HG02943 (cell line): ENCODE measurements around the gene GARIN5B.
"Not testable (repeated sequence)": the region's sequence is repeated elsewhere in the genome, so short reads cannot be mapped to it uniquely, and the experiment has no call there.

Source experiments
- ATAC-seq: cut with Tn5 transposase; IDR thresholded peaks from one replicate; pipeline ENCODE4 v1.9.1; 2021; ENCODE audit warnings: mild to moderate bottlenecking, low read depth, moderate library complexity; ENCODE audit not compliant: unreplicated experiment

Gene GARIN5B

DNA sequence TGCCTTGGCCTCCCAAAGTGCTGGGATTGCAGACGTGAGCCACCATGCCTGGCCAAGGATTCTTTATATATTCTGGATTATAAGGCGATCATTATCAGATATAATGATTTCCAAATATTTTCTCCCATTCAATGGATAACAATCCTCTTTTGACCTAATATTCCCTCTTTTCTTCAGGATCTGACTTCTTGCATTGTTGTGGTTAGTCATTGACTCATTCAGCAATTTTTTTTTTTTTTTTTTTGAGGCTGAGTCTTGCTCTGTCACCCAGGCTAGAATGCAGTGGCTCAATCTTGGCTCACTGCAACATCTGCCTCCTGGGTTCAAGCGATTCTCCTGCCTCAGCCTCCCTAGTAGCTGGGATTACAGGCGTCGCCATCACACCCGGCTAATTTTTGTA, 33.3 kb downstream of the GARIN5B start:
- ATAC-seq: not testable (repeated sequence)

DNA sequence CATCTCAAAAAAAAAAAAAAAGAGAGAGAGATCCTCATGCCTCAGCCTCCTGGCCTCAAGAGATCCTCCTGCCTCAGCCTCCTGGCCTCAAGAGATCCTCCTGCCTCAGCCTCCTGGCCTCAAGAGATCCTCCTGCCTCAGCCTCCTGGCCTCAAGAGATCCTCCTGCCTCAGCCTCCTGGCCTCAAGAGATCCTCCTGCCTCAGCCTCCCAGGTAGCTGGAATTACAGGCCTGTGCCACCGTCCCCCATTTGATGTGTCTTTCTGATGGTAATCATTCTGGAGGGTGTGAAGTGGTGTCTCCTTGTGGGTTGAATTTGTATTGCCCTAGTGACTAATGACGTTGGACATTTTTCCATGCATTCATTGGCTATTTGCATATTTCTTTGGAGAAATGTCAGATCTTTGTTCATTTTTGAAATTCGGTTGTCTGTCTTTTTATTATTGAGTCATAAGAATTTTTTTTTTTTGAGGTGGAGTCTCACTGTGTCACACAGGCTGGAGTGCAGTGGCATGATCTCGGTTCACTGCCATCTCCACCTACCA, 34.2 kb downstream of the GARIN5B start:
- ATAC-seq: not testable (repeated sequence)

DNA sequence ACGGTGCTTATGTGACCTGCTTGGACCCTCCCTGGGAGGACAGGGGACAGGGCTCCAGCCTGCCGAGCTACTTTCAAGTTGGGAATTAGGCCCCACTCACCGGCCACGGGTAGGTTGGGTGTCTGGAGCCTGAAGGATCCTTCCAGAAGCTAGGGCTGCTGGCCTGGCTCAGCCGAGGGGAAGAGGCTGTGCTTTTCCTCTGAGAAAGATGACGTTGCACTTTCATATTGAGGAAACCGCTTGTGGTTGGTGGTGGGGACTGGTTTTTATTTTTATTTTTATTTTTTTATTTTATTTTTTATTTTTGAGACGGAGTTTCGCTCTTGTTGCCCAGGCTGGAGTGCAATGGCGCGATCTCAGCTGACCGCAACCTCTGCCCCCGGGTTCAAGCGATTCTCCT, 37.9 kb downstream of the GARIN5B start, which contains the start of gene TMEM150B:
TSS of gene TMEM150B (minus strand) at position 170 of the 400 bp plus-strand sequence. CDS start 4,305 bp downstream, outside the sequence.
- no peak for ATAC-seq

DNA sequence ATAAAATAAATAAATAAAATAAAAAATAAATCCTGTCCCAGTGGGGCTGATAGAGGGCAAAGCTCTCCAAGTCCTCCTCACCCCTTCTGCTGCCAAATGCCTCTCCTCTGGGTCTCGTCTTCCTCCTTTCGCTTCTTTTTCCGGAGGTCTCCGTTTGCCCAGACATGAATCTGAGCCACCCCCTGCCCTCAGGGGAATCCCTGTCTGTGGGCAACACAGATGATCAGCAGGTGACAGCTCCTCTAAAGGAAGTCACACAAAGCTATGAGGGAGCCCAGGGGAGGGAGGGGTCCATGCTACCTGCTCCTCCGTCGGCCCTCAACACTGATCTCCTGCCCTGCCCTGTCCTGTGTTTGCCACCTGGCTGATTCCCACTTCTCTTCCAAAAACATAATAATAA, 38.4 kb downstream of the GARIN5B start:
- no peak for ATAC-seq

DNA sequence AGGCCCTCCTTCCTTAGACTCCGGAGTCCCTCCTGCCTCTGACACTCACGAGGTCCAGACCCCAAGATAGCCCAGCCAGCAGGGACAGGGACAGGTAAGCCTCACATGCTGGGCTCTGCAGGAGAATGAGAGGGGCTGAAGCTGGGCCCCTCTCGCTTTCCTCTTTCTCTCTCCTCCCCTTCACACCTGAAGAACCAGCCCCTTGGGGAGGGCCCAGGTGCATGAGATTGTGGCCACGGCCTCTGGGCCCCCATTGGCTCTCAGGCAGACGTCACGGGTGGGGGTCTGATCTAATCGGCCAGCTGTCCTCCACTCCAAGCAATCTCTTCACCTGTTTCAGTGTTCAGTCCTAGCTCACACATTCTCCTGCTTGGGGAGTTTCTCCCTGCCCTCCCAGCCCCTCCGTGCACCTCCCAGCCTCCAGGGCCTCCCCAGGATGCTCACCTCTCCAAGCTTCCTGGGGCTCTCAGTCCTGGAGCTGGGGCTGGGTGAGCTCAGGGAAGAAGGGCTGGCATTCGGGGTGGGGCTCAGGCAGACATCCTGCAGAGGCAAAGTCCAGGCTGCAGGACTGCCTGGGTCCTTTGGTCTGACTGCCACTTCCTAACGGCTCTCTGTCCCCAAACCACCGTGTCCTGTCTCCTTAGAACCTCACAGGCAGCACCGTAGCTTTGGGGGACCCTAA, 40.7 kb downstream of the GARIN5B start:
- ATAC-seq: no peak

DNA sequence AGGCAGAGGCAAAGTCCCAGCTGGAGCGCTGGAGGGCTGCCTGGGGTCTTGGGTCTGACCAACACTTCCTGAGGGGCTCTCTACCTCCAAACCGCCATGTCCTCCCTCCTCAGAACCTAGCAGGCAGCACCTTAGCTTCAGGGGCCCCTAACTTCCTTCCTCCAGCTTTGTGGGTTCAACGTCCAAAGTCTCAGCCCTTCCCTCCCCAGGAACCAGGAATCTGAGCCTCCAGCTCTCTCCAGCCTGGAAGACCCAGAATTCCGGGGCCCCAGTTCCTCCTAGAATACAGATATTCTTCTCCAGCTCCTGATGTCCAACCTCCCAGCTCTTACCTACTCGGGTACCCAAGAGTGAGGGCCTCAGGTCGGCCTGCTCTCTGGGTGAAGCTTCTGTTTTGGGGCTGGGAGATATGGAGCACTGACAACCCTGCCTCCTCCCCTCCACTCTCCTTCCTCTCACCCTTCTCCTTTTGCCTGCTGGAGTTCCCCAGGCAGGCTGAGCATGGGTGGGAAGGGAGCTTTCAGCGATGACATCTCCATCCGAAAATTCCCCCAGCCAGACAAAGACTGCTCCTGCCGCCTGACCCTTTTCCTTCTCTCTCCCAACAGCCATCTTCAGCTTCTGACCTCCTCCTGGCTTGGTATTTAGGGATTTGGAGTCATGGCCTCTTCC, 41.5 kb downstream of the GARIN5B start:
- ATAC-seq: no peak

DNA sequence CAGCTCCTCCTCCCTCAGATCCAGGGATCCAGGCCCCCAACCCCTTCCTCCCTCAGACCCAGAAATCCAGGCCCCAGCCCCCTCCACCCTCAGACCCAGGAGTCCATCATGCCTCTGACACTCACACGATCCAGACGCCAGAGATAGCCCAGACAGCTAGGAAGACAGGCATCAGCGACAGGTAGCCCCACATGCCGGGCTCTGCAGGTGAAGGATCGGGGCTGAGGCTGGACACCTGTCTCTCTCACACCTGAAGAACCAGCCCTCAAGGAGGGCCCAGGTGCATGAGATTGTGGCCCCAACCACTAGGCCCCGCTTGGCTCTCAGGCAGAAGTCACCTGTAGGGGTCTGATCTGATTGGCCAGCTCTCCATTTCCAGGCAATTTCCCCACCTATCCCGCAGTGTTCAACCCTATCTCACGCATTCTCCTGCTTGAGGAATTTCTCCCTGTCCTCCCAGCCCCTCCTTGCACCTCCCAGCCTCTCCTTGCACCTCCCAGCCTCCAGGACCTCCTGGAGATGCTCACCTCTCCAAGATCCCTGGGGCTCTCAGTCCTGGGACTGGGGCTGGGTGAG, 42.1 kb downstream of the GARIN5B start:
- no peak for ATAC-seq

DNA sequence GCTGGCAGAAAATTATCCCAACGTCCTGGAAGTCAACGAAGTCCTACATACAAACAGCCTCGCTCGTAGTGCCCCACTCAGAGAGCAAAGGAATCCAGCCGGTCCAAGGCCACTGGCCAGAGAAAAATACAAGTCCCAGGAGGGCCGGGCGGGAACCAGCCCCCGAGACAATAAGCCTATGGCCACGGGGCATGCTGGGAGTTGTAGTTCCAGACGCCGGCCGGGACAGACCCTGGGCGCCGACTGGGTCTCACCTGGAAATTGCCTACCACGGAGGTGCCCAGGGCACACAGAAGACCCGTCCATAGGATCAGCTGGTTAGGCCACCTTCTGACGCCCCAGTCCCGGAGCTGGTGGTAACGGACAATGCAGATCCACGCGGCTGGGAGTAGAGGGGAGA, 43.3 kb downstream of the GARIN5B start:
- ATAC-seq: no peak

DNA sequence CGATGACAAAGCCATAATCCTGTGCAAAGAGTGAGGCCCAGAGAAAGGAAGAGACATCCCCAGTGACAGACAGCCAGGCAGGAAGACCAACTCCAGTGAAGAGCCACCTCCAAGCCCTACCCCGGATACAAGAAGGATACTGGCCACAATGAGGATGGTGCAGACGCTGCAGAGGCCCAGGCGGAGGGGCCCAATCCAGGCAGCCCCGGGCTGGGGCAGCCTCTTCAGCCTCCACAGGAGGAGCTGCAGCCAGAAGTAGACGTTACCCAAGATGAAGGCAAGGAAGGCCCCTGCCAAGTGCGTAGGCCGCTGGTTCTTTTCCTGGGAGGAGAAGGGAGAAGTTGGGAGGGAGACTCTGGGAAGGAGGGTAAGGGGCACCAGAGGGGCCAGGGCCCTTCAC, 46.4 kb downstream of the GARIN5B start:
- ATAC-seq: no peak

DNA sequence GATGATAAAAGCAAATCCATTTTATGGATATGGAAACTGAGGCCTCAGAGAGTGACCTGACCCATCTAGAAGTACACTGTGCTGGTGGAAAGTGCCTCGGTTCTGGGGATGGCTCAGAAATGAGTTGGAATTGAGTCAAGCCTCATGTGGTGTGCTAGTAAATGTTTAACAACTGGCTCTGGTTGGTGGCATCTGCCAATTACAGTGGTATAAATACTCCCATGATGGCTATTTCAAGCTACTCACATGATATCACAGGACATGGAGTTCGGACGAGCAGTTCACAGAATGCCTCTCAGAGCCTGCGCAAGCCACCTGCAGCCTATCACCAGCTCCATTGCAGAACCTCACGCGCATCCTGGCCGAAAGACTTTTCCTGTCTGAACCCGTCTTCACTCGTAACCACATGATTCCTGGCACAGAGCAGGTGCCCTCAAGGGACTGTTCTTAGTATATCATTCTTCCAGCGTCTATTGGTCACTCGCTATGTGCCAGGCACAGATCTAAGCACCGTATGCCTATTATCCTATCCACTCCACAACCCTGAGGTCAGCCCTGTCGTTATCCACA, 47.0 kb downstream of the GARIN5B start:
- no peak for ATAC-seq

DNA sequence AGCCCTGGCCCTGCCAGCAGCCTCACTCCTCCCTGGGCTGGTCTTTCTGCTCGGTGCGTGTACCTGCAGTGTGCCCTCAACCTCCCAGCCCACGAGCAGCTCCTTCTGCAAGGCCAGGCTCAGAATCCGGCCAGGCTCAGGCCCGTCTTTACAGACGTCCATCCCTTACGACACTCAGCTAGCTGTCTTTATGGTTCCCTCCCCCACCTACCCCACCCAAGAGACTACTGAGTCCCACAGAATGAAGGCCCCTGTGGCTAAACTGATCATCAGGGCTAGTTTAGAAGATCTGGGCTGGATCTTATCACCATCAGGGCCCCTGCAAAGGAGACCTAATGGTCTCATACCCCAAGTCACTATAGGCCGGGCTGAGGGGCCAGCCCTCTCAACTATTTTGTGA, 48.7 kb downstream of the GARIN5B start:
- no peak for ATAC-seq

DNA sequence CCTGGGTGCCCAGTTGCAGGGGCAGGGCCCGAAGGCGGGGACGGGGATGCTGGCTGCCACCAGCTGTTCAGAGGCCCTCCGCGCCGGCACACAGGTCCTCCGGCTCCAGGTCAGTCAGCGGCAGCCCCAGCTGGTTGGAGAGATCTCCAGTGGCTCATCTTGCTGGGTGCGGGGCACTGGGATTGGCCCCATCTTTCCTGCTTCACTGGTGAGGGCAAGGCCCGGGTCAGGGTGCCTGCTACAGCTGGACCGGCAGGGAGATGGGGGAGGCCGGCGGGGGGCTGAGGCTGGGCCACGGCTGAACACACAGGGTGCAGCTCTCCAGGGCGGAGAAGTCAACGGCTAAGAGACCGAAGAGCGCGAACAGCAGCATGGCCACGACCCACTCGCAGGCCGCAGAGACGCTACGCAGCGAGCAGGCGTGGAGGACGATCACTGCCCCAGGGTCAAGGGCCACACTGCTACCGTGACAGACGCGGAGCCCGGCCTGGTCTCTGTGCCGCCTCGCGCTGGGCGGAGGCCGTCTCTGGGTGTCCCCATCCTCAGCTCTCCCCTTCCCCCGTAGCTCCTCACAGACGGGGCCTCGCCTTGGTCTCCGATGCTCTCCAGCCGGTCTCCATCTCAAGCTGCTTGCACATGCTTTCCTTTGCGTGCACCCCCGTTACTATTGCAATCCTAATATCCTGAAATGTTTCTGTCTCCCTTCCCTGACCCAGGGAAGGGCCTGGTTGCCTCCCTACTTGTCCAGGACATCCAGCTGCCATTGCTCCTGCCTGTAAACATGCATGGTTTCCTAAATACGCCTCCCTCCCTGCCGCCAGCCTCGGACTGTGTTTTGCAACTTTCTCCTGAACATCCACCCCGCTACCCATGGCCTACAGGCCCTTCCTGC, 50.2 kb downstream of the GARIN5B start:
- ATAC-seq: no peak

DNA sequence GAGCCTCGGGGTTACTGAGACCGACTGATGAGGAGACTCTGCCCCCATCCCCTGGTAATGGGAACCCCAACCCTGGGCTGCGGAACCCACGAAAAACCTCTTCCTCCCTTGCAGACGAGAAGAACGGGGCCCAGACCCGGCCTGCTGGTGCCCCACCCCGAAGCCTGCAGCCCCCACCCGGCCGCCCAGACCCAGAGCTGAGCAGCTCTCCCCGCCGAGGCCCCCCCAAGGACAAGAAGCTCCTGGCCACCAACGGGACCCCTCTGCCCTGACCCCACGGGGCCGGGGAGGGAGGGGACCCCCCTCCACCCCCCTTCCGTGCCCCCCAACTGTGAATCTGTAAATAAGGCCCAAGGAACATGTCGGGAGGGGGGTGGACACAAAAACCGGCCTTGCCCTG, 51.3 kb downstream of the GARIN5B start:
- no peak for ATAC-seq

DNA sequence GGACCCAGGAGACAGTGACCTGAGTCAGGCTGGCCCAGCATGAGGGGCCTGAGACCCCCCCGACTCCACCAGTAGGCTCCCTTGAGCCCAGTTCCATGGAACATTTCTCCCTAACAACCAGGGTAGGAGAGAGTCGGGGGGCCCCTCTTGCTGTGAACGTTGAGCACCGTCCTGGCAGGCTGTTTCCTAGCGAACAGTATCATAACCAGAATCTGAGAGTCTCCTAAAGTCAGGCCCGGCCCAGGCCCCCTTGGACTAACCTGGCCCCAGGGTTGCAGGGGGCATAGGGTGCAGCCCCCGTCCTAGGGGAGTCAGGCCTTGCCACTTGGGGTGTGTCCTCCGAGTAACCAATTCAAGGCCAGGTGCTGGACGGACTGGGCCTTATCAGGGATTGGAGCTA, 51.7 kb downstream of the GARIN5B start:
- ATAC-seq: no peak

DNA sequence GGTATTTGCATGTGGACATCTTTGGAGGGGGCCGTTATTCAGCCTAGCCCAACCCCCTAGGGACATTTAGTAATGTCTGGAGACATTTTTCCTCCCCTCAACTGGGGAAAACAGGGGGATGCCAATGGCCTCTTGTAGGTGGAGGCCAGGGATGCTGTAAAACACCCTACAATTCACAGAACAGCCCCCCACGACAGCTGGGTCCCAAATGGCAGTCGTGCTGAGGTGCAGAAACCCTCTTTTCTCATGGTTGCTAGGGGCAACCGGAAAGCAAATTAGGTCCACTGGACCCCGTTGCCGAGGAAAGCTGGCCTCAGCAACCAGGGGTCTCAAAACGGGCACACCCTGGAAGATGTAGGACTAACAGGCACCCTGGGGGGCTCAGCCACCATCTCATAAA, 52.6 kb downstream of the GARIN5B start:
- no peak for ATAC-seq

DNA sequence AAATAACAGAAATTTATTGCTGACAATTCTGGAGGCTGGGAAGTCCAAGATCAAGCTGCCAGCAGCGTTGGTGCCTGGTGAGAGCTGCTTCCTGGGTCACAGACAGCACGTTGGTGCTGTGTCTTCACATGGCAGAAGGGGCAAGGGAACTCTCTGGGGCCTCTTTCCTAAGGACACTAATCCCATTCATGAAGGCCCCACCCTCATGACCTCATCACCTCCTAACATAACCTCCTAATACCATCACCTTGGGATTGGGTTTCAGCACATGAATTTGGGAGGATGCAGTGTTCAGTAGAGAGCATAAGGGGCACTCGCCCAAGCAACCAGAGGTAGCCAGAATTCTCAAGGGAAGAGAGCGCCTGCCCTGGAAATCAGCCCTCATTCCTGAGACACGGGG, 53.6 kb downstream of the GARIN5B start:
- ATAC-seq: no peak

DNA sequence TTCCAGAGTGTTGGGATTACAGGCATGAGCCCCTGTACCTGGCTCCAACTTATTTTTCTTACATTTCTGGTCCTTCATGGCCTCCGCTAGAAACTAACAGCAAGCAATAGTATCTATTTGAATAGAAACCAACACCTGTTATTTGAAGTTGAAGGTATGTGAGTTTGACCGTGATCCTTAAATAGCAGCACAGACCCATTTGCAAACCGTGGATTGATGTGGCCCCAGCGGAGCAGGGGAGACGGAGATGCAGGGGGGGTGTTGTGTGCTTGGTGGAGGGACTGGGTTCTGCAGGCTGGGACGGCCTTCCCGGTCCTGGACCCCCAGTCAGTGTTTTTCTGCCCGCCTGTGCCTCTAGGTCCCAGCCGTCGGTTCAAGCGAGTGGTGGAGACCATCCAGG, 54.8 kb downstream of the GARIN5B start:
- no peak for ATAC-seq

DNA sequence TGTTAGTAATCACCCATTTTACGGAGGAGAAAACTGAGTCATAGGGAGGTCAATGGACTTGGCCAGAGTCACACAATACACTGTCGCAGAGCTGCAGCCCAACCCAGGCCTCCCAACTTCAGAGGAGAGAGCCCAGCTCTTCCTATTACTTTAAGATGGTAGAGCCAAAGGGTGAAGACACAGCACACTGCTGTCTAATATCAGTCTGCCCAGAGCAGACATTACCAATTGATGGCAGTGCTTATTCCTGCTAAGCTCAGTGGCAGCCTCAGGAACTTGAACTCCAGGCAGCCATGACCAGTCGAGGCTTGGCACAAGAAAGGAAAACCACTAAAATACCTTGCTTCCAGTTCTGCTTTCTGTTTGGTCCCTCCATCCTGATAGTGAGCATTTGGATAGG, 56.3 kb downstream of the GARIN5B start:
- no peak for ATAC-seq

DNA sequence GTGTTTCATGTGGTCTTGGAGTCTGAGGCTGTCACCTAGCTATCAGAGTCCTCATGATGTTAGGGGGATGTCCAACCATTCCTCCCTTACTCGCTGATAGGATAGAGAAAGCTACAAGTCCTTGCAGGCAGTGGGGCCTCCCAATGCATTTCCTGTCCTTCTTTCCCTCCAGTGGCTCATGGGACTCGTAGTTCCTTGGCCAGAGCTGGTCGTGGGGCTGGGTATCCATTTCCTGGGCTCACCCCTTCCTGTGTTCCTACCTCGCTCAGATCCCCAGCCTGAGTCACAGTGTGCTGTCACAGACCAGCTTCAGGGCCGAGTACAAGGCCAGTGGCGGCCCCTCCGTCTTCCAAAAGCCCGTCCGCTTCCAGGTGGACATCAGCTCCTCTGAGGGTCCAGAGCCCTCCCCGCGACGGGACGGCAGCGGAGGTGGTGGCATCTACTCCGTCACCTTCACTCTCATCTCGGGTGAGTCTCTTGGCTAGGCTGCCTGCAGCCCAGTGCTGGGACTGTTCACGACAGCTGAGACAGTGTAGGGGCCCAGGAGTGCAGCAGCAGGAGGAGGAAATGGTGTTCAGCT, 57.0 kb downstream of the GARIN5B start:
- ATAC-seq: no peak

DNA sequence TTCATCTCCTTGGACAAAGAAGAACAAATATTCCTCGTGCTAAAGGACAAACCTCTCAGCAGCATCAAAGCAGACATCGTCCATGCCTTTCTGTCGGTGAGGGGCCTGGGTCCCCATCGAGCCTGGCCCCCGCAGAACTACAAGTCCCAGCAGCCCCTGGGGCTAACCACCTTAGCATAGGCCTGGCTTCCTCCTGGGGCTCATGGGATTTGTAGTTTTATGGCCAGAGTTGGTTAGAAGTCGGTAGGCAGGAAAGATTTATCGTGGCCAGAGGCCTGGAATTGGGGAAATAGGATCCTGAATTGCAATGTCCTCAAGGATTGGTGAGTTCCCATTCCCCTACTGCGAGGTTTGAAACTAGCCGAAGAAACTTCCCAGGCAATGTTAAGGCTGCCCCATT, 57.6 kb downstream of the GARIN5B start:
- ATAC-seq: no peak
